ENCODE results near the gene ATG16L1. TPM values are rescaled to one million over a fixed set of nuclear protein-coding genes. Genes with fewer than 3 reads are reported as not detected.

ATG16L1 gene
- total and polyA plus RNA-seq, 3 experiments from 2014 or later: 19.5 to 34.2 (median 32.0) TPM

- H3K27me3 Mint-ChIP-seq: no peaks in the 10 kb centered on the region
- peaks cover 44 to 86% (median 57%) of the 10 kb centered on the region in 3 donors for H3K36me3 Mint-ChIP-seq
- no peak for DNase-seq
- peaks cover 77 to 91% (median 84%) of the 10 kb centered on the region in 3 donors for H3K4me1 Mint-ChIP-seq
- peaks cover 51% of the 10 kb centered on the region for H3K36me3 ChIP-seq (ENCODE audit: insufficient read depth, low read length)
- peak overlapping the region; percentile 26 for H3K4me3 ChIP-seq (ENCODE audit: low read length)
- peak overlapping the region; percentile 96 to 100 (median 98) for H3K27ac Mint-ChIP-seq
- H3K4me1 ChIP-seq (ENCODE audit: insufficient read depth, low read length): peaks cover 74% of the 10 kb centered on the region
- H3K27me3 ChIP-seq (ENCODE audit: insufficient read depth, low read length, poor library complexity, severe bottlenecking): no peaks in the 10 kb centered on the region
- H3K9me3 Mint-ChIP-seq: no peaks in the 10 kb centered on the region
- H3K27ac ChIP-seq (ENCODE audit: low read depth, low read length): peak overlapping the region; percentile 62
- ChIA-PET POLR2A (interaction anchor here (1.0 to 1.4 kb wide), 3 partner anchors 17 to 83 kb away, joined by 3 to 6 read pairs (median 3); partner anchors contain the start of gene DGKD), CTCF (interaction anchor here (0.8 to 1.7 kb wide), 3 partner anchors 20 to 87 kb away, joined by 3 to 8 read pairs (median 6); partner anchors contain the start of gene ATG16L1)
- H3K4me3 Mint-ChIP-seq: peak overlapping the region; percentile 74 to 85 (median 82)
- no peaks in the 10 kb centered on the region for H3K9me3 ChIP-seq (ENCODE audit: low read length)
Observed at GRCh38 chr2:233270951-233271350, 19.5 kb downstream of the ATG16L1 start.

DNA sequence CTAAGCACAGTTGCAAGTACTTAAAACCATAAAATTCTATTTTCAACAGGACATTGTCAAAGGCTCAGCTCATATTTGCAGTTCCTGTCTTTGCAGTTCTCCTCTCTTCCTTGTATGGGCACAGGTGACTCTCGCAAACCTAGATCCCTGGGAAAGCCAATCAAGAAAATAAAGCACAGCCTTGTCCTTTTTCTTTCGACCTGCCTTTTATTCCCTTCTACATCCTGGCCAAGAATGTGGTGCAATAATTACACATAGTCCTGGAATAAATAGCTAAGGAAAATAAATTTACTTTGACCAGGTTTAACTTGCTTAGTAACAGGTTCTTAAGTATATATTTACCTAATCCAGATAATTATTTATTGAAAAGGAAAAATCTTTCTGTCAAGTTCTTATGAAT lies 20.2 kb downstream of the ATG16L1 start:
- peak overlapping the region in 6 of 7 donors; percentile 25 to 54 (median 48) for H3K4me3 Mint-ChIP-seq
- no peaks in the 10 kb centered on the region for H3K27me3 Mint-ChIP-seq
- CTCF ChIA-PET: interaction anchor here (1.3 kb wide), 1 partner anchor 20 kb away, joined by 5 read pairs; the partner anchor contains the start of gene ATG16L1
- Histone ChIP-seq H3K36me3 (ENCODE audit: insufficient read depth, low read length) (peaks cover 51% of the 10 kb centered on the region), H3K4me1 (ENCODE audit: insufficient read depth, low read length) (peaks cover 66% of the 10 kb centered on the region), H3K27ac (ENCODE audit: low read depth, low read length) (no peak overlapping the region), H3K27me3 (ENCODE audit: insufficient read depth, low read length, poor library complexity, severe bottlenecking) (no peaks in the 10 kb centered on the region), H3K9me3 (ENCODE audit: low read length) (no peaks in the 10 kb centered on the region), H3K4me3 (ENCODE audit: low read length) (no peak overlapping the region)
- peaks cover 47 to 86% (median 50%) of the 10 kb centered on the region in 3 donors for H3K36me3 Mint-ChIP-seq
- DNase-seq: no peak
- H3K9me3 Mint-ChIP-seq: no peaks in the 10 kb centered on the region
- peak overlapping the region; percentile 75 to 99 (median 90) for H3K27ac Mint-ChIP-seq
- POLR2A ChIA-PET: interaction anchor here (1.4 kb wide), 1 partner anchor 18 kb away, joined by 3 read pairs; no protein-coding TSS in a partner anchor
- peaks cover 73 to 85% (median 77%) of the 10 kb centered on the region in 3 donors for H3K4me1 Mint-ChIP-seq

DNA sequence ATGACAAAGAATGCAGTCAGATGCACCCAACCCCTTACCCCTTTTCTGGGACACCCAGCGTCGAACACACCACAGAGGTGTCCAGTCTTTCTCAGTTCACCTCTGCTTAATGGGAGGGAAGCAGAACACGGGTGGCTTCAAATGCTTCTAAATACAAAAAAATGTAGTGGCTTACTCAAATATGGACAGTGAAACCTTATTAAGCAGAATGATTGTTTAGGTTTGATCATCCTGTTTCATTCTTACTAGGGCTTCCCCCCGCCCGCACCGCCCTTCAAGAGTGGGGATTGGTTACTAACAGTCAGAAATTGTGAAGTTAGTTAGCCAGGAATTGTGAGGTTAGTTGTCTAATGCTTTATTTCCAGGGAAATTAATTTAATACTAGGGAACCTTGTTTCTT lies 21.6 kb downstream of the ATG16L1 start:
- Histone ChIP-seq H3K27me3 (ENCODE audit: insufficient read depth, low read length, poor library complexity, severe bottlenecking) (no peaks in the 10 kb centered on the region), H3K27ac (ENCODE audit: low read depth, low read length) (no peak overlapping the region), H3K4me1 (ENCODE audit: insufficient read depth, low read length) (peaks cover 52% of the 10 kb centered on the region), H3K4me3 (ENCODE audit: low read length) (no peak overlapping the region), H3K9me3 (ENCODE audit: low read length) (no peaks in the 10 kb centered on the region), H3K36me3 (ENCODE audit: insufficient read depth, low read length) (peaks cover 60% of the 10 kb centered on the region)
- ChIA-PET CTCF (interaction anchor here (1.3 kb wide), 1 partner anchor 22 kb away, joined by 5 read pairs; the partner anchor contains the start of gene ATG16L1), POLR2A (no interaction called here)
- Mint-ChIP-seq H3K4me3 (no peak overlapping the region), H3K9me3 (no peaks in the 10 kb centered on the region), H3K4me1 (peaks cover 60 to 71% (median 62%) of the 10 kb centered on the region in 3 donors), H3K27ac (peak overlapping the region; percentile 29 to 99 (median 93)), H3K27me3 (no peaks in the 10 kb centered on the region), H3K36me3 (peaks cover 44 to 91% (median 51%) of the 10 kb centered on the region in 3 donors)
- DNase-seq: no peak

- no peaks in the 10 kb centered on the region for H3K9me3 Mint-ChIP-seq
- Histone ChIP-seq H3K27ac (ENCODE audit: low read depth, low read length) (no peak overlapping the region), H3K36me3 (ENCODE audit: insufficient read depth, low read length) (peaks cover 80% of the 10 kb centered on the region), H3K4me1 (ENCODE audit: insufficient read depth, low read length) (peaks cover 31% of the 10 kb centered on the region), H3K27me3 (ENCODE audit: insufficient read depth, low read length, poor library complexity, severe bottlenecking) (no peaks in the 10 kb centered on the region), H3K4me3 (ENCODE audit: low read length) (no peak overlapping the region), H3K9me3 (ENCODE audit: low read length) (no peaks in the 10 kb centered on the region)
- POLR2A ChIA-PET: no interaction called here
- no peak overlapping the region for H3K4me3 Mint-ChIP-seq
- CTCF ChIA-PET: no interaction called here
- H3K36me3 Mint-ChIP-seq: peaks cover 42 to 96% (median 52%) of the 10 kb centered on the region in 3 donors
- H3K4me1 Mint-ChIP-seq: peaks cover 42 to 52% (median 44%) of the 10 kb centered on the region in 3 donors
- DNase-seq: no peak
- H3K27me3 Mint-ChIP-seq: no peaks in the 10 kb centered on the region
- H3K27ac Mint-ChIP-seq: peak overlapping the region in 4 of 8 donors; percentile 27 to 99 (median 66)
Observed at GRCh38 chr2:233275223-233275622, 23.8 kb downstream of the ATG16L1 start.

- CTCF ChIA-PET: no interaction called here
- H3K36me3 Mint-ChIP-seq: peaks cover 18 to 93% (median 42%) of the 10 kb centered on the region in 3 donors
- Histone ChIP-seq H3K27me3 (ENCODE audit: insufficient read depth, low read length, poor library complexity, severe bottlenecking) (no peaks in the 10 kb centered on the region), H3K36me3 (ENCODE audit: insufficient read depth, low read length) (peaks cover 88% of the 10 kb centered on the region), H3K27ac (ENCODE audit: low read depth, low read length) (no peak overlapping the region), H3K4me1 (ENCODE audit: insufficient read depth, low read length) (peaks cover 19% of the 10 kb centered on the region), H3K4me3 (ENCODE audit: low read length) (no peak overlapping the region), H3K9me3 (ENCODE audit: low read length) (no peaks in the 10 kb centered on the region)
- POLR2A ChIA-PET: no interaction called here
- no peaks in the 10 kb centered on the region for H3K27me3 Mint-ChIP-seq
- no peak overlapping the region for H3K4me3 Mint-ChIP-seq
- H3K4me1 Mint-ChIP-seq: peaks cover 36 to 39% (median 36%) of the 10 kb centered on the region in 3 donors
- peak overlapping the region in 4 of 8 donors; percentile 1 to 55 (median 40) for H3K27ac Mint-ChIP-seq
- H3K9me3 Mint-ChIP-seq: no peaks in the 10 kb centered on the region
- DNase-seq: no peak
Observed at GRCh38 chr2:233278921-233279320, 27.4 kb downstream of the ATG16L1 start.

GRCh38 chr2:233280114-233280693 lies 28.7 kb downstream of the ATG16L1 start:
- Mint-ChIP-seq H3K27ac (peak overlapping the region in 7 of 8 donors; percentile 30 to 93 (median 72)), H3K36me3 (peaks cover 9 to 89% (median 39%) of the 10 kb centered on the region in 3 donors), H3K4me1 (peaks cover 31 to 38% (median 32%) of the 10 kb centered on the region in 3 donors)

DNA sequence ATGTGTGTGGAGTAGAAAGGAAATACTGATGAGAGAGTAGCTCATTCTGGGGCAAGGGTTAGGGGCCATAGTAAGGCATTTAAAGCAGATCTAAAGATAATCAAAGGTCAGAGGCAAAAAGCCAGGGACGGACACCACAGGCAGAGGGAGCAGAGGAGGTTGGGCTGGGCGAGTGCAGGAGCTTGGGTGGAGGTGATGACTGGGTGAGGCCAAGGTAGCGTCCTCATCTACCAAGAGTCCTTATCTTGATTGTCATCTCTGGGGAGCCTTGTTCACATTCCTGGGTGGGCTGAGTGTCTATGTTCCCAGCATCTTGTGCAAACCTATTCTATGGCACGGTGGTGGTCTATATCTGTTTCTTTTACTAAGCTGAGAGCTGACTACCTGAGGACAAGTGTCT lies 30.1 kb downstream of the ATG16L1 start:
- Histone ChIP-seq H3K4me1 (ENCODE audit: insufficient read depth, low read length) (peaks cover 19% of the 10 kb centered on the region), H3K9me3 (ENCODE audit: low read length) (no peaks in the 10 kb centered on the region), H3K27me3 (ENCODE audit: insufficient read depth, low read length, poor library complexity, severe bottlenecking) (no peaks in the 10 kb centered on the region), H3K27ac (ENCODE audit: low read depth, low read length) (no peak overlapping the region), H3K4me3 (ENCODE audit: low read length) (no peak overlapping the region), H3K36me3 (ENCODE audit: insufficient read depth, low read length) (peaks cover 77% of the 10 kb centered on the region)
- Mint-ChIP-seq H3K4me1 (peaks cover 36 to 44% (median 37%) of the 10 kb centered on the region in 3 donors), H3K9me3 (no peaks in the 10 kb centered on the region), H3K27ac (peak overlapping the region; percentile 22 to 84 (median 65)), H3K36me3 (peaks cover 9 to 87% (median 35%) of the 10 kb centered on the region in 3 donors), H3K4me3 (no peak overlapping the region), H3K27me3 (no peaks in the 10 kb centered on the region)
- DNase-seq: no peak
- CTCF ChIA-PET: no interaction called here
- POLR2A ChIA-PET: interaction anchor here (1.4 kb wide), 1 partner anchor 14 kb away, joined by 5 read pairs; no protein-coding TSS in a partner anchor

More at GRCh38 chr2:233280114-233280693, 28.7 kb downstream of the ATG16L1 start:
- Mint-ChIP-seq H3K4me3 (peak overlapping the region in 1 of 7 donors; percentile 72), H3K9me3 (no peaks in the 10 kb centered on the region), H3K27me3 (no peaks in the 10 kb centered on the region)
- Histone ChIP-seq H3K27me3 (ENCODE audit: insufficient read depth, low read length, poor library complexity, severe bottlenecking) (no peaks in the 10 kb centered on the region), H3K4me1 (ENCODE audit: insufficient read depth, low read length) (peaks cover 19% of the 10 kb centered on the region), H3K4me3 (ENCODE audit: low read length) (no peak overlapping the region), H3K27ac (ENCODE audit: low read depth, low read length) (no peak overlapping the region), H3K36me3 (ENCODE audit: insufficient read depth, low read length) (peaks cover 80% of the 10 kb centered on the region), H3K9me3 (ENCODE audit: low read length) (no peaks in the 10 kb centered on the region)
- ChIA-PET POLR2A (interaction anchor here (1.1 to 1.4 kb wide), 2 partner anchors 12 kb away, joined by 3 to 5 read pairs; no protein-coding TSS in a partner anchor), CTCF (no interaction called here)
- no peak for DNase-seq
